K562 (cell line): ENCODE data around the gene METRN. TPM values are rescaled to one million over a fixed set of nuclear protein-coding genes. Genes with fewer than 3 reads are reported as not detected.

ENCODE experiments used
- ATAC-seq: fragments of 200-7000 bp; cut with Tn5 transposase; 3 replicates; pipeline ENCODE4 v1.9.1; 2020; ENCODE audit warnings: moderate library complexity
- BruUV-seq: library from RNA; stranded (reverse); fragments of 400-500 nt; replicated peaks from 2 replicates; lab custom pipeline; 2021; lab: Mats Ljungman, UMichigan
- CTCF ChIA-PET: fragments of 300-600 bp; formaldehyde crosslinking; extraction: SDS; loops from one replicate; lab custom pipeline; 2021; ENCODE audit warnings: low intra/inter-chr PET ratio; lab: Yijun Ruan, JAX
- POLR2A ChIA-PET: fragments of 300-600, 350-650 bp; sonication (Branson Sonifier 250); formaldehyde crosslinking; extraction: SDS; loops from one replicate; lab custom pipeline; 2021; ENCODE audit warnings: antibody characterized with exemption, inconsistent platforms; lab: Yijun Ruan, JAX
- DNase-seq, 4 experiments: peaks; one replicate each; pipeline versions ENCODE4 v3.0.0 to v3.0.0-alpha.2; 2011 to 2018; ENCODE audit warnings: low spot score in 3 of 4, mixed read lengths in 3 of 4; ENCODE audit errors: extremely low read depth in 1 of 4
- FAIRE-seq: peaks from 2 replicates; lab custom pipeline; 2011; peaks lifted over from hg19 to GRCh38; lab: Jason Lieb, UNC
- H2AFZ ChIP-seq: 2 replicates; pipeline ENCODE4 v1.6.0; 2011; ENCODE audit warnings: low read depth, low read length, control low read depth, inconsistent platforms
- H3K27ac ChIP-seq: fragments of 200-600 bp; 3 replicates; pipeline ENCODE4 v1.8.0; 2011; ENCODE audit warnings: low read depth, mild to moderate bottlenecking, control low read depth, inconsistent platforms, low read length, moderate library complexity, mixed read lengths; ENCODE audit errors: extremely low read depth
- H3K27me3 ChIP-seq, 2 experiments: fragments of 300-600 bp in 1 of 2; 2 replicates in 1 of 2; 3 replicates in 1 of 2; pipeline versions ENCODE4 v1.6.0 to v1.8.0; 2011; ENCODE audit warnings: inconsistent platforms in 2 of 2, low read length in 2 of 2, mild to moderate bottlenecking in 1 of 2, mixed read lengths in 1 of 2, moderate library complexity in 1 of 2; ENCODE audit not compliant: control insufficient read depth in 2 of 2, insufficient read depth in 2 of 2
- H3K36me3 ChIP-seq: fragments of 300-600 bp; 3 replicates; pipeline ENCODE4 v1.8.0; 2011; ENCODE audit warnings: mild to moderate bottlenecking, low read length, inconsistent platforms; ENCODE audit not compliant: control insufficient read depth, insufficient read depth
- H3K4me1 ChIP-seq, 2 experiments: fragments of 200-600 bp in 1 of 2; replicated peaks in 1 of 2; 2 replicates in 1 of 2; 3 replicates in 1 of 2; pipeline versions ENCODE4 v1.5.1 to v1.8.0; 2011; ENCODE audit warnings: inconsistent platforms in 2 of 2, low read length in 2 of 2, mild to moderate bottlenecking in 1 of 2, mixed read lengths in 1 of 2, moderate library complexity in 1 of 2; ENCODE audit not compliant: control insufficient read depth in 2 of 2, insufficient read depth in 2 of 2
- H3K4me2 ChIP-seq: 2 replicates; pipeline ENCODE4 v1.6.1; 2011; ENCODE audit warnings: low read length, control low read depth, inconsistent platforms, mixed read lengths; ENCODE audit not compliant: insufficient read depth
- H3K4me3 ChIP-seq: fragments of 200-600 bp; sonication (generic), shearing (Covaris generic); 2 replicates; pipeline ENCODE4 v1.5.1; 2016; ENCODE audit warnings: control low read depth, inconsistent platforms
- H3K79me2 ChIP-seq: fragments of 200-600 bp; 3 replicates; pipeline ENCODE4 v1.8.0; 2011; ENCODE audit warnings: low read length, inconsistent platforms; ENCODE audit not compliant: control insufficient read depth, insufficient read depth
- H3K9ac ChIP-seq, 2 experiments: 2 replicates each; pipeline versions ENCODE4 v1.6.0 to v1.6.1; 2011; ENCODE audit warnings: low read depth in 2 of 2, low read length in 2 of 2, control low read depth in 1 of 2, inconsistent platforms in 1 of 2, mild to moderate bottlenecking in 1 of 2, mixed read lengths in 1 of 2; ENCODE audit not compliant: insufficient read depth in 1 of 2
- H3K9me1 ChIP-seq: one replicate; pipeline ENCODE4 v1.6.0; 2011; ENCODE audit warnings: inconsistent platforms, mild to moderate bottlenecking, low read length, moderate library complexity; ENCODE audit not compliant: control insufficient read depth, insufficient read depth
- H3K9me3 ChIP-seq: replicated peaks from 2 replicates; pipeline ENCODE4 v1.5.1; 2011; ENCODE audit warnings: low read depth, low read length, inconsistent platforms; ENCODE audit not compliant: control insufficient read depth, insufficient read depth
- H4K20me1 ChIP-seq: replicated peaks from 2 replicates; pipeline ENCODE4 v1.6.1; 2011; ENCODE audit warnings: low read length, inconsistent platforms, mixed read lengths; ENCODE audit not compliant: control insufficient read depth, insufficient read depth
- CCNT2 ChIP-seq: IDR thresholded peaks from 2 replicates; pipeline ENCODE4 v1.6.1; 2011; ENCODE audit warnings: borderline replicate concordance, low read depth, mild to moderate bottlenecking, moderate library complexity, mixed read lengths, low read length; ENCODE audit not compliant: insufficient read length; ENCODE audit errors: extremely low read depth
- POLR2G ChIP-seq: fragments of 200-400 bp; formaldehyde crosslinking; IDR thresholded peaks from 2 replicates; pipeline ENCODE4 v1.6.1; 2017; ENCODE audit warnings: low read depth, mild to moderate bottlenecking, antibody characterized with exemption, low read length, moderate library complexity
- RBFOX2 ChIP-seq: fragments of 200-400 bp; formaldehyde crosslinking; IDR thresholded peaks from 2 replicates; pipeline ENCODE4 v1.6.1; 2017; ENCODE audit warnings: low read depth, mild to moderate bottlenecking, low read length, moderate library complexity
- RREB1 ChIP-seq: fragments of 250-450 bp; sonication (Bioruptor Pico); IDR thresholded peaks from 2 replicates; pipeline ENCODE4 v1.4.0; 2020
- SRF ChIP-seq, 2 experiments: fragments of 250-450, 450-650 bp in 1 of 2; sonication (Bioruptor Pico) in 1 of 2; sonication (generic) in 1 of 2; formaldehyde crosslinking; IDR thresholded peaks; 2 replicates each; pipeline versions ENCODE4 v1.5.0 to v1.5.1; 2020 to 2022; ENCODE audit warnings: mild to moderate bottlenecking in 1 of 2, missing genetic modification reagents in 1 of 2
- TRIM28 ChIP-seq: fragments of 450-650 bp; IDR thresholded peaks from 2 replicates; pipeline ENCODE4 v1.6.1; 2017
- ZBTB17 ChIP-seq: fragments of 450-650 bp; formaldehyde crosslinking; IDR thresholded peaks from 2 replicates; pipeline ENCODE4 v1.4.0; 2020; ENCODE audit warnings: mild to moderate bottlenecking
- WGBS: fragments of 100-300 bp; shearing (Covaris generic); methylation state at CpG from one replicate; pipeline ENCODE4 v1.1.6; 2016; ENCODE audit warnings: low coverage, mixed read lengths; ENCODE audit not compliant: insufficient coverage; ENCODE audit errors: missing lambda C conversion rate; 5-methylcytosine and 5-hydroxymethylcytosine counted together
- in situ Hi-C: fragments of 300-500 bp; cut with MboI; formaldehyde crosslinking; loops from 4 replicates; pipeline ENCODE4 v1.15.0; 2018; ENCODE audit warnings: inconsistent platforms, mixed read lengths
- intact Hi-C: fragments of 100-400 bp; cut with micrococcal nuclease; formaldehyde crosslinking; loops from 2 replicates; pipeline ENCODE4 v1.14.2; 2022
- polyA plus RNA-seq, 8 experiments: library from polyadenylated mRNA; depleted of rRNA in 4 of 8; stranded (reverse) in 5 of 8; unstranded in 3 of 8; fragments of >200 nt; fragmentation: Nextera tagmentation in 2 of 8; fragmentation: Illumina TruSeq in 1 of 8; extraction: Ambion mirVana in 2 of 8; extraction: Trizol in 1 of 8; gene quantifications; 2 replicates each; pipeline versions ENCODE4 v1.2.1 to v1.2.3, GENCODE V29; 2011 to 2014; ENCODE audit warnings: inconsistent platforms in 1 of 8, missing spikeins in 1 of 8
- total RNA-seq, 7 experiments: library from RNA; depleted of rRNA in 6 of 7; stranded (reverse); fragments of >200 nt in 6 of 7; fragmentation: Illumina TruSeq in 2 of 7; extraction: Trizol in 2 of 7; gene quantifications; 2 replicates each; pipeline versions ENCODE4 v1.2.1 to v1.2.3, GENCODE V29; 2011 to 2021; ENCODE audit warnings: low replicate concordance in 1 of 7
- TF ChIP-seq, protein P1 (sequence below), 2 experiments: fragments of 450-650 bp in 1 of 2; sonication (generic) in 1 of 2; formaldehyde crosslinking; conservative IDR thresholded peaks; 2 replicates each; pipeline versions ENCODE4 v1.4.0 to v1.8.1; 2020 to 2022; ENCODE audit warnings: mild to moderate bottlenecking in 1 of 2, missing genetic modification reagents in 1 of 2
- TF ChIP-seq, protein P2 (sequence below), 2 experiments: fragments of 200-800 bp in 1 of 2; sonication (Bioruptor generic) in 1 of 2; sonication (generic) in 1 of 2; formaldehyde crosslinking in 1 of 2; IDR thresholded peaks in 1 of 2; conservative IDR thresholded peaks in 1 of 2; 2 replicates each; pipeline versions ENCODE4 v1.5.0 to v1.6.1; 2016 to 2020; ENCODE audit warnings: missing compliant biosample characterization in 1 of 2, missing genetic modification characterization in 1 of 2, missing genetic modification reagents in 1 of 2

METRN gene
- total and polyA plus RNA-seq, 9 of the 15 experiments (the other 6 are each of a cell fraction or from before 2014, with no cell fraction given), result 0.20 to 89.8 (median 15.4) TPM

DNA sequence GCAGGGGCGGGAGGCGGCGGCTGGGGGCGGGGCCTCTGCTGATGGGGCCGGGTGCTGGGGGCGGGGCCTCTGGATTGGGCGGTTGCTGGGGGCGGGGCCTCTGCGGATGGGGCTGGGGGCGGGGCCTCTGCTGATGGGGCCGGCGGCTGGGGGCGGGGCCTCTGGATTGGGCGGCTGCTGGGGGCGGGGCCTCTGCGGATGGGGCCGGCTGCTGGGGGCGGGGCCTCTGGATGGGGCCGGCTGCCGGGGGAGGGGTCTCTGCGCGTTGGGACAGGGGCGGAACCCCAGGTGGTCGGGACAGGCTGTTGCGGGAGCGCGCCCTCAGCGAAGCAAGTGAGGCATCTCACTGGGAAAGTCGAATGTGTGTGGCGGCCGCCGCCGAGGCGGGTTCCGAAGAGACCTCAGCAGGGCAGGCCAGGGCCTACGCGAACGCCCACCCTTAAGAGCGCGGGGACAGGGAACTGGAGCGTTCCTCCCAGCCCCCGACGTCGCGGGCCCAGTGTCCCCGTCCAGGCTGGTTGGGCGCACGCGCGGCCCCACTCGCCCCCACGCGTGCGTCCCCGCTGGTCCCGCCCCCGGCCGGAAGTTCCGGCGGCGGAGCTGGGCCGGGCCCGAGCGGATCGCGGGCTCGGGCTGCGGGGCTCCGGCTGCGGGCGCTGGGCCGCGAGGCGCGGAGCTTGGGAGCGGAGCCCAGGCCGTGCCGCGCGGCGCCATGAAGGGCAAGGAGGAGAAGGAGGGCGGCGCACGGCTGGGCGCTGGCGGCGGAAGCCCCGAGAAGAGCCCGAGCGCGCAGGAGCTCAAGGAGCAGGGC, 34.9 kb upstream of the METRN start, which contains the start of gene STUB1 (continued):
- TF ChIP-seq, protein P1, sequence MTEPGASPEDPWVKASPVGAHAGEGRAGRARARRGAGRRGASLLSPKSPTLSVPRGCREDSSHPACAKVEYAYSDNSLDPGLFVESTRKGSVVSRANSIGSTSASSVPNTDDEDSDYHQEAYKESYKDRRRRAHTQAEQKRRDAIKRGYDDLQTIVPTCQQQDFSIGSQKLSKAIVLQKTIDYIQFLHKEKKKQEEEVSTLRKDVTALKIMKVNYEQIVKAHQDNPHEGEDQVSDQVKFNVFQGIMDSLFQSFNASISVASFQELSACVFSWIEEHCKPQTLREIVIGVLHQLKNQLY (CRISPR knock-in tag; conservative IDR thresholded peaks at IDR 0.05), result no peak
- TF ChIP-seq SRF (CRISPR knock-in tag; IDR thresholded peaks at IDR 0.05), result no peak
- no peak for TF ChIP-seq TRIM28
- TF ChIP-seq, all 486 proteins: peak for 79

DNA sequence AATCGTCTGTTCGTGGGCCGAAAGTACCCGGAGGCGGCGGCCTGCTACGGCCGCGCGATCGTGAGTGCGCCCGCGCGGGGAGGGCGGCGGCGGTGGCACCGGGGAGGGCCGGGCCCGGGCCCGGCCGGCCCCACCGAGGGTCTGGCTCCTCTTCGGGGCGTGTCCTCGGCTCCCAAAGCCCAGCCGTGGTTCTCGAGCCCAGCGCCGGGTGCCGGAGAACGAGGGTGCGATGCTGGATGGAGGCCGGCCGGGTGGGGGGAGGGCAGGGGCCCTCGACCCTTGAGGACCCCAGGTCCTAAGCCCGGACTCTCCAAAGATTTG, 34.3 kb upstream of the METRN start:
- FAIRE-seq (no peak), DNase-seq (peak in 1 of 4 experiments; percentile 34), ATAC-seq (no peak)
- WGBS, result 3% methylated on average over 19 of the region's 38 CpGs
- Histone ChIP-seq H4K20me1 (peaks cover 21% of the 10 kb centered on the region), H2AFZ (no peak overlapping the region; the same call in 1 of the 2 replicates), H3K4me1 (peaks cover 33 to 98% of the 10 kb centered on the region in 2 experiments), H3K4me2 (peak overlapping the region; percentile 75), H3K27me3 (no peaks in the 10 kb centered on the region), H3K27ac (peak overlapping the region; percentile 89), H3K36me3 (peaks cover 42% of the 10 kb centered on the region), H3K9me3 (no peaks in the 10 kb centered on the region), H3K79me2 (peaks cover 41% of the 10 kb centered on the region), H3K9ac (peak overlapping the region; percentile 83 to 98), H3K9me1 (peaks cover 11% of the 10 kb centered on the region), H3K4me3 (peak overlapping the region; percentile 98)
- ChIA-PET POLR2A (interaction anchor here (0.5 to 1.8 kb wide), 10 partner anchors 10 to 1118 kb away, joined by 3 to 10 read pairs (median 3); partner anchors contain the start of genes WDR24 and WFIKKN1), CTCF (no interaction called here)
- intact Hi-C loops, result loop anchor here (5.0 kb wide), 1 partner anchor 283 kb away; the partner anchor contains the start of gene NME4
- in situ Hi-C loops, result no loop called here
- BruUV-seq, result no TSS peak
- TF ChIP-seq, protein P2, sequence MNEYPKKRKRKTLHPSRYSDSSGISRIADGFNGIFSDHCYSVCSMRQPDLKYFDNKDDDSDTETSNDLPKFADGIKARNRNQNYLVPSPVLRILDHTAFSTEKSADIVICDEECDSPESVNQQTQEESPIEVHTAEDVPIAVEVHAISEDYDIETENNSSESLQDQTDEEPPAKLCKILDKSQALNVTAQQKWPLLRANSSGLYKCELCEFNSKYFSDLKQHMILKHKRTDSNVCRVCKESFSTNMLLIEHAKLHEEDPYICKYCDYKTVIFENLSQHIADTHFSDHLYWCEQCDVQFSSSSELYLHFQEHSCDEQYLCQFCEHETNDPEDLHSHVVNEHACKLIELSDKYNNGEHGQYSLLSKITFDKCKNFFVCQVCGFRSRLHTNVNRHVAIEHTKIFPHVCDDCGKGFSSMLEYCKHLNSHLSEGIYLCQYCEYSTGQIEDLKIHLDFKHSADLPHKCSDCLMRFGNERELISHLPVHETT (CRISPR knock-in tag; conservative IDR thresholded peaks at IDR 0.05 in 1 of 2, IDR thresholded peaks at IDR 0.05 in 1 of 2), result 0 out of 4 replicates have a peak, but pooled peaks of 1 of the 2 experiments have one; percentile 63
- TF ChIP-seq RREB1 (CRISPR knock-in tag) (0 out of 2 replicates have a peak, but pooled peaks have one; percentile 11), POLR2G (0 out of 2 replicates have a peak, but pooled peaks have one; percentile 6), CCNT2 (peak; percentile 34), RBFOX2 (peak; percentile 33), ZBTB17 (CRISPR knock-in tag) (no peak)
